H1 (cell line): ENCODE data around the gene DERL2.

Source experiments
- ASH2L ChIP-seq: fragments of 200-600, 300-600 bp; sonication (generic); IDR thresholded peaks from one replicate; pipeline ENCODE4 v1.7.1; 2017; ENCODE audit warnings: low read length
- E2F6 ChIP-seq: IDR thresholded peaks from 2 replicates; pipeline ENCODE4 v1.6.1; 2012; ENCODE audit warnings: inconsistent platforms
- EP300 ChIP-seq, 2 experiments: IDR thresholded peaks; 1 replicate in 1 of 2; 2 replicates in 1 of 2; pipeline ENCODE4 v1.6.1; 2011 to 2012; ENCODE audit warnings: low read depth in 2 of 2, low read length in 2 of 2, mild to moderate bottlenecking in 2 of 2, borderline replicate concordance in 1 of 2, inconsistent platforms in 1 of 2, moderate library complexity in 1 of 2
- POLR2A ChIP-seq, 2 experiments: IDR thresholded peaks; 1 replicate in 1 of 2; 2 replicates in 1 of 2; pipeline ENCODE4 v1.6.1; 2011; ENCODE audit warnings: low read depth in 2 of 2, low read length in 2 of 2, mild to moderate bottlenecking in 2 of 2; ENCODE audit errors: control extremely low read depth in 1 of 2
- POLR2AphosphoS5 ChIP-seq: IDR thresholded peaks from 2 replicates; pipeline ENCODE4 v1.6.1; 2011; ENCODE audit warnings: low read depth, low read length
- SRF ChIP-seq: IDR thresholded peaks from 2 replicates; pipeline ENCODE4 v1.6.1; 2011; ENCODE audit warnings: mild to moderate bottlenecking, low read depth, low read length, moderate library complexity
- TAF1 ChIP-seq: IDR thresholded peaks from 2 replicates; pipeline ENCODE4 v1.6.1; 2011; ENCODE audit warnings: mild to moderate bottlenecking, low read depth, low read length

- TF ChIP-seq ASH2L (no peak), TAF1 (no peak), POLR2A (IDR thresholded peaks at IDR 0.05; ENCODE audit: control extremely low read depth in 1 of 2, low read depth in 2 of 2, low read length in 2 of 2) (no peak), SRF (no peak), E2F6 (no peak), POLR2AphosphoS5 (no peak), EP300 (IDR thresholded peaks at IDR 0.05; ENCODE audit: borderline replicate concordance in 1 of 2, low read depth in 2 of 2, low read length in 2 of 2) (no peak)
These were observed 21.1 kb downstream of the DERL2 start for GRCh38 chr17:5464717-5465507.
